Skin epidermis (tissue), 12 donors: Measurements from ENCODE around the gene AFF1.

Experiments used
- H3K27ac ChIP-seq, 21 experiments: fragments of 200-600 bp; sonication (generic) in 11 of 21; one replicate each; pipeline ENCODE4 v1.5.0; 2020; ENCODE audit warnings: mild to moderate bottlenecking in 3 of 21, inconsistent platforms in 2 of 21, moderate library complexity in 2 of 21
- H3K4me3 ChIP-seq, 7 experiments: fragments of 200-600 bp; sonication (generic) in 2 of 7; one replicate each; pipeline ENCODE4 v1.5.0; 2020; ENCODE audit warnings: inconsistent platforms in 2 of 7, mild to moderate bottlenecking in 2 of 7, moderate library complexity in 1 of 7

AFF1 gene

GRCh38 chr4:87042221-87042620 lies 107.4 kb downstream of the AFF1 start:
- H3K4me3 ChIP-seq, result no peak overlapping the region
- H3K27ac ChIP-seq, result peak overlapping the region in 2 of 21 experiments; percentile 8 to 27

DNA sequence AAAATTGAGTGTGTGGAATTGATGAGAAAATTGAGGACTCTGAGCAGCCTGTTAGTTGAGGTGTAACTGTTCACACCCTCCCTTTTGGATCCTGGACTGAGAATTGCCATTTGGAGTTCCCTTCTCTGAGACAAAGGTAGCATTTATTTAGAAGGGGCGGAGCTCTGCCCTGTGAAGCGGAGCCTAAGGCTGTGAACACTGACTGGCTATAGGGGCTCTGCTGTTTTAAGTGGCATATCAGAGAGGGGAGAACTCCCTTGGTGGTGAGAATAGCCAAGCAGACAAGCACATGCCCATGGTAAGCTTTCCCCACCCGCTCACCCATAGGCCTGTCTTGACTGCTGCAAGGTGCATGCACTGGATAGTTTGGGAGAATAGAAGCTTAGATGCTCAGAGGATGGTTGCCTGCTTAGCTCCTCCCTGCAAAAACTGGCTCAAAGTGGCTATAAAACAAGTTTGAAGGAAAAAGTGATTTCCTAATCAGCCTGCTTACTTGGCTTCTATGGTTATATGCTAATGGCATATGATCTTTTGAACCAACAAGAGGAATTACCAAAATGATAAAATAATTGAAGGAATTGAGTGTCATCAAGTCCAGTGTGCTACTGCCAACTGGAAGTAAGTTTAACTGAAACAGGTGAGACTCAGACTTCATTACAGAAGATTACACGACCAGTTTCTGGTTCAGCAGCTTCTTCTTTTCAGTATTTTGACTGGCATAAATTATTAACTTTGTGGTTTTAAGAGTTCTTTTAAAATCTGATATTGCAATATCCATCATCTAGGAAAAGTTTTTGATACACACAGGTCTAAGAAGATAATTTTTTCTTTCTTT lies 108.4 kb downstream of the AFF1 start:
- no peak overlapping the region for H3K4me3 ChIP-seq
- H3K27ac ChIP-seq, result peak overlapping the region in 1 of 21 experiments; percentile 5

GRCh38 chr4:87044511-87045233 lies 109.9 kb downstream of the AFF1 start:
- no peak overlapping the region for H3K4me3 ChIP-seq
- H3K27ac ChIP-seq, result peak overlapping the region in 13 of 21 experiments; percentile 1 to 80 (median 70)

DNA sequence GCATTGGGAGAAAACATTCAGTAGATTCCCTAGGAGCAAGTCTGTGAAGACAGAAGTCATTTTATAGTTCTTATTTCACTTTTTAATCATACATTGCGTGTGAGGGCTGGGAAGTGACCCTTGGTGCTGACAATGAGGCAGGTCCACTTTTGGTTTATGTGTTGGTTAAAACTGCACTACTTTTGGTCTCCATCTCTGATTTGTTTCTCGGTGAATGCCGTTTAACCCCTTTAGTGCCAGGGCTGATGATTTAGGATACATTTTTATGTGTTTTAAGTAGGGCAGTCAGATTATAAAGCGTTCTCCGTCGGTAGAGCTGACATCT lies 110.4 kb downstream of the AFF1 start:
- no peak overlapping the region for H3K4me3 ChIP-seq

GRCh38 chr4:87045659-87046058 lies 110.8 kb downstream of the AFF1 start:
- Histone ChIP-seq H3K4me3 (no peak overlapping the region), H3K27ac (peak overlapping the region in 17 of 21 experiments; percentile 1 to 80 (median 65))

More for the DNA sequence above, 110.4 kb downstream of the AFF1 start:
- H3K27ac ChIP-seq, result peak overlapping the region in 16 of 21 experiments; percentile 1 to 80 (median 66)

DNA sequence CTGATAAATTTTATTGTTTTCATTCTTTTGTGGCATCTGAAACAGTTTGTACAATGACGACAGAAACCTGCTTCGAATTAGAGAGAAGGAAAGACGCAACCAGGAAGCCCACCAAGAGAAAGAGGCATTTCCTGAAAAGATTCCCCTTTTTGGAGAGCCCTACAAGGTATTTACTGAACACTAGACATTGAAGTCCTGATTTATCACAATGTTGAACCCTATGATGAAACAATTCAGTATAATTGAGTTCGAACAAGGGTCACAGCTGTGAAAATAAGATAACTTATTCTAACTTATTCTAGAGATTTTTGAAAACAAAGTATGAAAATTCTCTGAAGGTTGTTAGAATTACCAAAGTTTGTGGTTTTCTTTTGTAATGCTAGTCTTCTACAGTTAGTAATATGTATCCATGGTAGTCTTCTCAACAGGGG lies 111.3 kb downstream of the AFF1 start:
- Histone ChIP-seq H3K27ac (peak overlapping the region in 17 of 21 experiments; percentile 1 to 80 (median 65)), H3K4me3 (no peak overlapping the region)

DNA sequence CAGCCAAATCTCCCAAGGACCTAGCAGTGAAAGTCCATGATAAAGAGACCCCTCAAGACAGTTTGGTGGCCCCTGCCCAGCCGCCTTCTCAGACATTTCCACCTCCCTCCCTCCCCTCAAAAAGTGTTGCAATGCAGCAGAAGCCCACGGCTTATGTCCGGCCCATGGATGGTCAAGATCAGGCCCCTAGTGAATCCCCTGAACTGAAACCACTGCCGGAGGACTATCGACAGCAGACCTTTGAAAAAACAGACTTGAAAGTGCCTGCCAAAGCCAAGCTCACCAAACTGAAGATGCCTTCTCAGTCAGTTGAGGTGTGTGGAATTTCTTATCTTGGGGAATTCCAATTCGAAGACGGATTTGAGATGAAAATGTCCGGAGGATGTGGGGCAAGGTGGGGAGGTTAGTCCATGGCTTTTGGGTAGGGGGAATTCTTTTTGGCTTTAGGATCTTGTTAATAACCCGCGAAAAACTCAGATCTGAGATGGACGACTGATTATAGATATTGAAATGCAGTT lies 112.5 kb downstream of the AFF1 start:
- peak overlapping the region in 4 of 21 experiments; percentile 6 to 40 (median 27) for H3K27ac ChIP-seq

GRCh38 chr4:87049508-87049907 lies 114.7 kb downstream of the AFF1 start:
- Histone ChIP-seq H3K27ac (no peak overlapping the region), H3K4me3 (no peak overlapping the region)

More for the DNA sequence above, 112.5 kb downstream of the AFF1 start:
- no peak overlapping the region for H3K4me3 ChIP-seq

DNA sequence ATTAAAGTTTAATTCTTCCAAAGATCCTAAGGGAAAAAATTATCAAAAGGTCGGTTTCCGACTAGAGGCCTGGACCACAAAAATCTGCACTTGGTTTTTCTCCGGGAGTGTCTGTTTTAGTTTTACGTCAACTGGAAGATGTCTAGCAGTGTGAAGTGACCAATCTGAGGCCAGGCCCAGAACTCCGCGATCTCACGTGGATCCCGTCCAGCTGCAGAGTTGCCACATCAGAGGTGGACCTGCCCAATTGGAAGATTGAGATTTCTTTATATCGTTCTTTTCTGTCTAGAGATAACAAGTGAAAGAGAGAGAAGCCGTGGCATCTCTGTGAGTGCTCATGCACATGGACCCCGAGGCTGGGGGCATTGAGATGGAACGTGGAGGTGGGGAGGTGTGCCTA lies 115.8 kb downstream of the AFF1 start:
- Histone ChIP-seq H3K27ac (peak overlapping the region in 2 of 21 experiments; percentile 9 to 33), H3K4me3 (no peak overlapping the region)

DNA sequence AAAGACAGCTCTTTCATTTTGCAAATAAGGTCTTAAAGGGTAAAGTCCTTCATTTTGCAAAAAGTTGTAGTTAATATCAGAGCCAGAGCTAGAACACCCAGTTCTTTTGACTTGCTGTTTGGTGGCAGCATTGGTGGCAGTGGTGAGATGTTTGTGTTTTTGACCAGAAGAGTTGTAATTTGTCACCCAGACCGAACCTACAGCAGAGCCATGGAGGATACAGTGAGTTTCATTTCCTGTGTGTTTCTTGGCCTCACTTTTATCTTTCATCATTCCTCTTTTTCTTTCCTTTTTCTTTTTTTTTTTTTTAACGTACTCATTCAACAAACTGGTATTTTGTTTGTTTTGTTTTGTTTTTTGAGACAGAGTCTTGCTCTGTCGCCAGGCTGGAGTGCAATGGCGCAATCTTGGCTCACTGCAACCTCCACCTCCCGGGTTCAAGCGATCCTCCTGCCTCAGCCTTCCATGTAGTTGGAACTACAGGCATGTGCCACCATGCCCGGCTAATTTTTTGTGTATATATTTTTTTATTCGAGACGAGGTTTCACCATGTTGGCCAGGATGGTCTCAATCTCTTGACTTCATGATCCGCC lies 116.4 kb downstream of the AFF1 start:
- Histone ChIP-seq H3K4me3 (no peak overlapping the region), H3K27ac (no peak overlapping the region)

DNA sequence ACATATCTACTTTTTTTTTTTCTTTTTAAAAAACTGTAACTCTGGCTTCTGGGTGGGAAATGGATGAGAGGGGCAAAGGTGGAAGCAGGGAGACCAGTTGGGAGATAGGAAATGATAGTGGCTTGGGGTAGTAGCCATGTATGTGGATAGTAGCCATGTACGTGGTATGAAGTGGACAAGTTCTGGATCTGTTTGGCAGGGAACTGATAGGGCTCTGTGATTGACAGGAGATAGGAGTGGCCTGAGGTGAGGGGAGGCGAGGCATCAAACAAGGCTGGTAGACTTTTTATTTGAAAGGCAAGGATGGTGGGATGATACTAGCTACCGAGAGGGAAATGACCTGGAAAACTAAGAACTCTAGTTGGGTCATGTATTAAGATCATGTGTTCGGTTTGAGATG lies 117.8 kb downstream of the AFF1 start:
- Histone ChIP-seq H3K27ac (peak overlapping the region in 1 of 21 experiments; percentile 13), H3K4me3 (no peak overlapping the region)

DNA sequence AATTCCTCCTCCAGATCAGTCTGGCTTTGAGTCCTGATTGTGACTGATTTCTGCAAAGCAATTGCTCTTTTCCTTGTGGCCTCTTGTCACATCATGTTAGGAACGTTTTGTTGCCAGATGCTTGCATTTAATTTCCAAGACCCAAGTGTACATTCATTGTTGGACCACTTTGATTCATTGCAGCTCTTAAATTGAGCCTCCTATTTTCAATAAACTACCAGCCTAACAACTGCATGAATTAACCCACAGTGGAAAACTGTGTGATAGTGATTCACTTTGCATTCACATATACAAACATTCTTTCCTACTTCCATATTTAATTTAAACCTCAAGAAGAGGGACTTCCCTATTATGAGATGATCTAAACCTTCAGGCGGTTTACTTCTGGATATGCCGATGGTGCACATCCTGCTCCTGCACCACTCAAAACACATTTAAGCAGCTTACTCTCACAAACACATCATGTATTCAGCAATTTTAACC lies 118.4 kb downstream of the AFF1 start:
- no peak overlapping the region for H3K4me3 ChIP-seq
- peak overlapping the region in 4 of 21 experiments; percentile 13 to 61 (median 50) for H3K27ac ChIP-seq

DNA sequence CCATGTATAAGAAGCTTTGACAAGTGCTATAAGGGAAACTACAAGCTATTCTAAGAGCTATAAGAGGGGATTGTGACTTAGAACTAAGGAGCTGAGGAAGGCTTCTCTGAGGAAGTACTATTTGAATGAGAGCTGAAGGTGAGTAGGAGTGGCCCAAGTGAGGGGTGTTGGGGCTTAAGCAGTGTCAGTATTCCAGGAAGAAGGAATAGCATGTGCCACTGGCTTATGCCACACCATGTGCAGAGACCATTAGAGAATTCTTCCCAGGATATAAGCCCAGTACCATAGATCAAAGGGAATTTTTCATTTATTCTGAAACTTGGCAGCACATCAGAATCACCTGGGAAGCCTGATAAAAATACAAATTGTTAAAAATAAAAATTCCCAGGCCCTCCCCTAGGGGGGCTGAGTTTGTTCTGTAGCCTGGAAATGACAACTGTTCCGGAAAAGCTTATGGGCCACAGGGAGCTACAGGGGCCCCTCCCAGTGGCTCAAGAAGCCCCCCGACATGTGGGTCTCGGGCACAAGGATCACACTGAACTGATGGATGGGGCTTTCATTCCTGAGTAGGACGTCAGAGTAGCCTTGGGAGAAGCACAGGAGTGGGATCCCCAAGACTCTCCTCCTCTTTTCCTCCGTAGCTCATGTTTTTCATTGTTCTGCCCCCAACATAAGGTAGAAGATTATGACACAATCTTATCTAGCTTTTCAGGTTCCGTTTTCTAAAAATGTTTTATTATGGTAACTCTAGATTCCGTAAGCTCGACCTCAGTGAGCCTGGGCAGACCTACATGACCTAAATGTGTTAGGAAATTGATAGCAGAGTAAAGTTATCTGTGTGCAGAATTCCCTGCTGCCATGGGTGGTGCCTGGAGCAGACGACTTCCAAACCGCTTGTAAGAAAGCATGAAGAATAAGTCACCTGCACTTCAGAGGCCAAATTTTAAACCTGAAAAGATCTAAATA lies 119.3 kb downstream of the AFF1 start:
- Histone ChIP-seq H3K4me3 (no peak overlapping the region), H3K27ac (peak overlapping the region in 14 of 21 experiments; percentile 3 to 61 (median 32))

- Histone ChIP-seq H3K27ac (peak overlapping the region in 13 of 21 experiments; percentile 8 to 61 (median 32)), H3K4me3 (no peak overlapping the region)
These were observed 120.1 kb downstream of the AFF1 start for GRCh38 chr4:87054900-87055299.

- peak overlapping the region in 10 of 21 experiments; percentile 2 to 61 (median 28) for H3K27ac ChIP-seq
- no peak overlapping the region for H3K4me3 ChIP-seq
These were observed 120.5 kb downstream of the AFF1 start for GRCh38 chr4:87055311-87055710.

- no peak overlapping the region for H3K4me3 ChIP-seq
- H3K27ac ChIP-seq, result no peak overlapping the region
These were observed 122.1 kb downstream of the AFF1 start for GRCh38 chr4:87056881-87057280.

- H3K27ac ChIP-seq, result peak overlapping the region in 3 of 21 experiments; percentile 14 to 49 (median 38)
- H3K4me3 ChIP-seq, result no peak overlapping the region
These were observed 123.1 kb downstream of the AFF1 start for GRCh38 chr4:87057835-87058355.

DNA sequence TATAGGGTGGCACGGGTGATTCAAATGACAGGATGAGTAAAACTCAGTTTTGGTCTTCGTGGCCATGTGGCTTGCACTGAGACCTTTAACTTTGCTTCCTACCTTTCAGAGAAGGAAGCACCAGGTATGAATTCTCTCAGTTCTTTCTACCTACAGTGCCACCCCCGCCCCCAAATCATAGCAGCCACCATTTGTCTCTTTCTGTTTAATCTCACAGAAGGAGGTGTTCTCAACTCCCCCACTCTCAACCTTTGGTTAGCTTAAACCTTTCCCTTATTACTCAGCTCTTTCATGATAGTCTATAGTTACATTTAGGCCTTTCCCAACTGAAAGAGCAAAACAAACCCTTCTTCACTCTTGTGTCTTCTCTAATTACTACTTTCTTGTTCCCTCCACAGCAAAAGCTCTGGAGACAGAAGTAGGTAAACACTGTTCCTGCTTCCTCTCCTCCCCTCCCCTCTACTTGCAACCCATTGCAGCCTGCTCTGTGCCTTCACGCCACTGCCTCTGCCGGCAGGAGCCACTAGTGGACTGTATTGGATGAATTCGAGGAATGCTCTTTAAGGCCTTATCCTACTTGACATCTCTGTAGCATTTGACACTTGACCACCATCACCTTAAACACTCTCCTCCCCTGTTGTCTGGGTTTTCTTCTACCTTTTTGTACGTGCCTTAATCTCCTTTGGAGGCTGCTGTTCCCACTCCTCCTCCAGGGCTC lies 123.7 kb downstream of the AFF1 start:
- H3K4me3 ChIP-seq, result no peak overlapping the region

More for the DNA sequence above, 123.7 kb downstream of the AFF1 start:
- H3K27ac ChIP-seq, result peak overlapping the region in 4 of 21 experiments; percentile 29 to 54 (median 43)
